Right kidney (tissue), 1 donor: Measurements from ENCODE around the gene ALDH3B2.
A peak's percentile ranks its signal among the peaks of the same experiment; 100 is the strongest.
"Not testable (repeated sequence)": the region's sequence is repeated elsewhere in the genome, so short reads cannot be mapped to it uniquely, and the experiment has no call there.

Experiments used
- DNase-seq: peaks from one replicate; pipeline ENCODE4 v3.0.0-alpha.2; 2016

The ALDH3B2 gene

GRCh38 chr11:67662142-67662834 is 12.1 kb downstream of the ALDH3B2 start:
- DNase-seq = no peak

- not testable (repeated sequence) for DNase-seq
Observed at GRCh38 chr11:67660752-67661151, 13.7 kb downstream of the ALDH3B2 start.

DNA sequence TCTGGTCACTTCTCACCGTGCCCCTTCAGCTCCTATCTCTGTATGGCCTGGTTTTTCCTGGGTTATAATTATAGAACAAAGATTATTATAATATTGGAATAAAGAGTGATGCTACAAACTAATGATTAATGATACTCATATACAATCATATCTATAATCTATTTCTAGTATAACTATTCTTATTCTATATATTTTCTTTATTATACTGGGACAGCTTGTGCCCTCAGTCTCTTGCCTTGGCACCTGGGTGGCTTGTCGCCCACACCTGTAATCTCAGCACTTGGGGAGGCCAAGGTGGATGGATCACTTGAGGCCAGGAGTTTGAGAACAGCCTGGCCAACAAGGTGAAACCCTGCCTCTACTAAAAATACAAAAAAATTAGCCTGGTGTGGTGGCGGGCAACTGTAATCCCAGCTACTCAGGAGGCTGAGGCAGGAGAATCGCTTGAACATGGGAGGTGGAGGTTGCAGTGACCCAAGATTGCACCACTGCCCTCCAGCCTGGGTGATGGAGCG is 14.7 kb downstream of the ALDH3B2 start:
- DNase-seq = not testable (repeated sequence)

GRCh38 chr11:67657300-67657699 is 17.1 kb downstream of the ALDH3B2 start:
- DNase-seq = no peak

DNA sequence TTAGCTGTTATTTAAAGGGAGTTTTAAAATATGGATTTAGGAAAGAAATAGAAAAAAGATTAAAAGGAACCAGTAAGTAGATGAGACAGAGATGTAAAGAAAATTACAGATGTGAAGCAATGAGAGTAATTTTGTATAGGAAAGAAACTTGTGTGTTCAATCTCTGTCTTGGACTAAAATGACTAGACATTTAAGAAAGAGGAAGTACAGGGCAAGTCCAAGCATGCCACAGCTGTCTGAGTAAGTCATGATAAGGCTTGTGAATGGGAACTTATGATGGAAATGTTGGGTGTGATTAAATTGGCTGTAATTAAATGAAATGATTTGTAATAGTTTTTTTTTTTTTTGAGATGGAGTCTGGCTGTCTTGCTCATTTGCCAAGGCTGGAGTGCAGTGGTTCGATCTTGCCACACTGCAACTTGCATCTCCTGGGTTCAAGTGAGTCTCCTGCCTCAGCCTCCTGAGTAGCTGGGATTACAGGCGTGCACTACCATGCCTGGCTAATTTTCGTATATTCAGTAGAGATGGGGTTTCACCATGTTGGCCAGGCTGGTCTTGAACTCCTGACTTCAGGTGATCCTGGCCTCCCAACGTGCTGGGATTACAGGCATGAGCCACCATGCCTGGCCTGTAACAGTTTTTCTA is 18.0 kb downstream of the ALDH3B2 start:
- no peak for DNase-seq

- no peak for DNase-seq
Observed at GRCh38 chr11:67654225-67654624, 20.2 kb downstream of the ALDH3B2 start.

GRCh38 chr11:67652965-67653845 is 21.2 kb downstream of the ALDH3B2 start:
- no peak for DNase-seq

GRCh38 chr11:67651976-67652781 is 22.2 kb downstream of the ALDH3B2 start:
- DNase-seq = no peak

GRCh38 chr11:67649634-67650510 is 24.6 kb downstream of the ALDH3B2 start:
- no peak for DNase-seq

GRCh38 chr11:67648796-67649613 is 25.4 kb downstream of the ALDH3B2 start:
- DNase-seq = no peak

DNA sequence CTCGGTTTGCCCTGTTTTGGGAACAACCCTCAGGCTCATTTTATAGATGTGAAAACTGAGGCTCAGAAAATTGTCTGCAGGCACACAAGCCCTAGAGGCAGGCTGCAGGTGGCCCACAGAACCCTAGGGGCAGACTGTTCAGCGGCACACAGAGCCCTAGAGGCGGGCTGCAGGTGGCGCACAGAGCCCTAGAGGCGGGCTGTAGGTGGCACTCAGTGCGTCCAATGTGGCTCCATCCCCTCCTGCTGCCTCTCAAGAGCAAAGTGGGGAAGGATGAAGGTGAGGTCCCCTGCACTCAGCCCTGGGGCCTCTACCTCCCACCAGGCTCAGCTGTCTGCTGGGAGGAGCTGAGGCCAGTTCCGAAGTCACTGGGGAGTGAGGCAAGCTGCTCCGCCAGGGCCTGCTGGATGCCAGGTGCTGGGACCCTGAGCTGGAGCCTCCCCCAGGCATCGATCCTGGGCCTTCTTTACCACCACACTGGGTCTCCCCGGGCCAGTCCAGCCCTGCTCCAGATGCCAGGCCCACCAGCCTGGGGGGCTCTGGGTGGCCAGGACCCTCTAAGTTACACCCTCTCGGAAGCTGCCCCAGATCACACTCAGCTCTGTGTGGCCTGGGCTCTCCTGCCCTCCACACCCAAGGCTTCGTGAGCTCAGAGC is 26.2 kb downstream of the ALDH3B2 start:
- DNase-seq = no peak

DNA sequence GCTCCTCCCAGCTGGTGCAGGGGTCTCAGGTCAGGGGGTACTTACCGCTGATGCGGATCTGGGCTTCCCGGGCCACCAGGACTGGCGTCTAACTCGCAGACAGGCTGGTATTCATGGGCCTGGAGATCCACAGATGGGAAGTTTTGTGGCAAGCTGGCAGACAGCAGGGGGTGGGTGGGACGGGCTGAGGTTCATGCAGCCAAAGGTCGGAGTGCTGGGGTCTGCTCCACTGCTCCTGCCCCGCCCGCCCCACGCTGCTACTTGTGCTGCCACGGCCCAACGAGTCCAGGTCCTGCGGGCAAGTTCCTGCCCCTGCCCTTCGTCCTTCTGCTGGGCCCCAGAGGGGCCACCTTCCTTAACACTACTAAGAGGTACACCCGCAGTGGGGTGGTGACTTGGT is 27.0 kb downstream of the ALDH3B2 start:
- no peak for DNase-seq

- peak; percentile 6 for DNase-seq
Observed at GRCh38 chr11:67646535-67647336, 27.7 kb downstream of the ALDH3B2 start.

DNA sequence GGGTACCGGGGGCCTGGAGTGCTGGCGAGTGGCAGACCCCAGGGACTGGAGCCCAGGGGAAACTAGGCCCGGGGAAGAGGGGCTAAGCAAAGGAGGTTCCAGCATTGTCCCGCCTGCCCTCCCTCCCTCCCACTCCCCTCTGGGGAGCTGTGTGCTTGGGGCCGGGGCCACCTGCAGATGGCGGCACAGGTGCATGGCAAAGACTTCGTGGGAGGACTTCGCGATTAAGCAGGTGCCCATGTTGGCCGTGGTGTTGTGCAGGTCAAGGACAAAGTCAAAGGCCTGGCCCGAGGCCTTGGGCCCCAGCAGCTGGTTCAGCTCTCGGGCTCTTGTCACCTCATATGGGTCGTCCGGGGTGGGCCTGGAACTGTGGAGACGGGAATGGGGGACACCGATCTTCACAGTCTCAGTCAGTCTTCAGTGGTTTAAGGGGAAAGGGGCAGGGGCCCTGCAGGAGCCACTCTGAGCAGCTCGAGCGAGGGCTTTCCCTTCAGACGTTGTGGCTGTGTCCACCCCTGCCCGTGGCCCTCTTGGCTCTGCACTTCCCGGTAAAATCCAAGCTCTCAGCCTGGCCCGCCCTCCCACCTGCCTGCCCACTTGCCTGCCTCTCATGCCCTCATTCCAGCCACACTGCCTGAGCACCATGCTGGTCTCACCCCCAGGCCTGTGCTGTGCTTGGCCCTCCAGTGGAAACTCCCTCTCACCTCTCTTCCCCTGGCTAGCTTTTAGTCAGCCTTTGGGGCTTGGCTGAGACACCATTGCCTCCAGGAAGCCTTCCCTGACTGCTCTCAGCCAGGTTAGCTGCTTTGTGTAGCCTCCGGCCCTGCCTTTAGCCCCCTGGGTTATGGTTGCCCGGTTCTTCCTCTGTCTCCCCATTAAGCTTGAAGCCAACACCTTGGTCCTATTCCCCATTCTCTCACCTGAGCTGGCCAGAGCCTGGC is 28.6 kb downstream of the ALDH3B2 start:
- peak; percentile 4 for DNase-seq

DNA sequence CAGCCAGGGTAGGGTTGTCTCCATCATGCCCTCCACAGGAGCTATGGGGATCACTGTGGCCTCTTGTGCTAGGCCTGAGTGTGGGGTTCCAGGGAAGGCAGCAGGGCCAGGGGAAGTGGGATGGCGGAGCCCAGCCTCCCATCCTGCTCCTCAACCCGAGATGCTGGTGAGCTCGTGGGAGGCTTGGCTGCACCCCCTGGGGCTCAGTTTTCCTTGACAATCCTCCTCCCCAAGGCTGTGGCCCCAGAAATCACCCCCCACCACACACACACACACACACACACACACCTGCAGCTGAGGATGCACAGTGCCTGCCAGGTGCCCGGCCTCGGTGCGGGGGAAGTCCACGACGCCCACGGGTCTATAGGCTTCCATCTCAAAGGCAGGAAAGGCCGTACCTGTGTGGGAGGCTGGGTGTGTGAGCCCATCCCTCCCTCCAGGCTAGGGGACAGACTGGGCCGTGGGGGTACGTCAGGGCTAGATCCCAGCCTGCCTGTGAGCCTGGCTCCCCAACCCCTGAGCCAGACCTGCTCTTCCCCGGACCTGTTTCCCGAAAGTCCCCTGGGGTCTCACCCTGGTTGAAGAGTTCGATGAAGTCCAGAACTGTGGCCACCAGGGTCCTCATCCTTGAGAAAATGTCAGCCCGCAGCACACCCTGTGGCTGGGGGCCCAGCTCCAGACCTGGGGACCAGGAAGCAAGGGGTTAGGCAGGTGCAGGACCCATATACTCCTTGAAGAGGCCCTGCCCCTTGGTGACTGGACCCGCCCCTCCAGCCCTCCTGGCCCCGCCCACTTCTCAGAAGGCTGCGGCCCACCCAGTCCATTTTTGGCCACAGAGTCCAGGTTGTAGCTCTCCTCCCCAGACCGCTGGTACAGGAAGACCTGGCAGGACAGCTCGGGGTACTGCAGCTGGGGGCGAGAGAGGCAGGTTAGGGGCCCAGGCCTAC is 29.7 kb downstream of the ALDH3B2 start:
- no peak for DNase-seq

- no peak for DNase-seq
Observed at GRCh38 chr11:67644042-67644441, 30.4 kb downstream of the ALDH3B2 start.
